DMS 273 (cell line): ENCODE data around the gene PCCA.
"Not testable (repeated sequence)": the region's sequence is repeated elsewhere in the genome, so short reads cannot be mapped to it uniquely, and the experiment has no call there.

Experiments used
- DNase-seq: peaks from one replicate; lab custom pipeline; 2025; ENCODE audit not compliant: unreplicated experiment; lab: John Stamatoyannopoulos, UW

PCCA gene

GRCh38 chr13:100301418-100301817 lies 212.5 kb downstream of the PCCA start:
- DNase-seq: peak; percentile 81

GRCh38 chr13:100302391-100302790 lies 213.5 kb downstream of the PCCA start:
- DNase-seq: no peak

- DNase-seq: peak; percentile 3
These were observed 215.3 kb downstream of the PCCA start for GRCh38 chr13:100304229-100304628.

- DNase-seq: no peak
These were observed 216.5 kb downstream of the PCCA start for GRCh38 chr13:100305398-100305797.

- peak; percentile 16 for DNase-seq
These were observed 217.1 kb downstream of the PCCA start for GRCh38 chr13:100306030-100306429.

GRCh38 chr13:100306434-100306999 lies 217.6 kb downstream of the PCCA start:
- DNase-seq: no peak

GRCh38 chr13:100314132-100314910 lies 225.4 kb downstream of the PCCA start:
- no peak for DNase-seq

GRCh38 chr13:100315522-100315921 lies 226.6 kb downstream of the PCCA start:
- no peak for DNase-seq

- DNase-seq: not testable (repeated sequence)
These were observed 229.6 kb downstream of the PCCA start for GRCh38 chr13:100318473-100318872.

- DNase-seq: no peak
These were observed 235.0 kb downstream of the PCCA start for GRCh38 chr13:100323937-100324336.

GRCh38 chr13:100330662-100331061 lies 241.8 kb downstream of the PCCA start:
- DNase-seq: no peak

- peak; percentile 74 for DNase-seq
These were observed 244.2 kb downstream of the PCCA start for GRCh38 chr13:100333141-100333540.

- peak; percentile 43 for DNase-seq
These were observed 245.3 kb downstream of the PCCA start for GRCh38 chr13:100334214-100334613.

- DNase-seq: no peak
These were observed 248.1 kb downstream of the PCCA start for GRCh38 chr13:100336795-100337516.

- no peak for DNase-seq
These were observed 249.4 kb downstream of the PCCA start for GRCh38 chr13:100338275-100338674.

- DNase-seq: no peak
These were observed 250.6 kb downstream of the PCCA start for GRCh38 chr13:100339411-100339940.

- DNase-seq: no peak
These were observed 252.0 kb downstream of the PCCA start for GRCh38 chr13:100340865-100341264.

- DNase-seq: no peak
These were observed 252.4 kb downstream of the PCCA start for GRCh38 chr13:100341327-100341726.

GRCh38 chr13:100344544-100344943 lies 255.7 kb downstream of the PCCA start:
- DNase-seq: no peak

- DNase-seq: no peak
These were observed 259.1 kb downstream of the PCCA start for GRCh38 chr13:100347968-100348367.

- DNase-seq: no peak
These were observed 260.7 kb downstream of the PCCA start for GRCh38 chr13:100349594-100349993.

- no peak for DNase-seq
These were observed 261.7 kb downstream of the PCCA start for GRCh38 chr13:100350601-100351000.
